Effector memory CD4-positive, alpha-beta T cell (primary cell): ENCODE measurements around the gene POMT1.
"Not testable (repeated sequence)": the region's sequence is repeated elsewhere in the genome, so short reads cannot be mapped to it uniquely, and the experiment has no call there.

Source experiments
- DNase-seq, 3 donors: peaks; one replicate each; pipeline ENCODE4 v3.0.0-alpha.2; 2020
- H3K27ac ChIP-seq: 2 replicates; pipeline ENCODE4 v1.7.0; 2013; ENCODE audit warnings: mild to moderate bottlenecking, low read length, moderate library complexity; ENCODE audit not compliant: insufficient read depth, poor library complexity, severe bottlenecking
- H3K27me3 ChIP-seq: replicated peaks from 2 replicates; pipeline ENCODE4 v1.7.0; 2013; ENCODE audit warnings: mild to moderate bottlenecking, low read length; ENCODE audit not compliant: insufficient read depth, control insufficient read depth, poor library complexity, severe bottlenecking
- H3K36me3 ChIP-seq: 2 replicates; pipeline ENCODE4 v1.7.0; 2013; ENCODE audit warnings: mild to moderate bottlenecking, low read length, moderate library complexity; ENCODE audit not compliant: control insufficient read depth, insufficient read depth
- H3K4me1 ChIP-seq: 2 replicates; pipeline ENCODE4 v1.7.0; 2013; ENCODE audit warnings: low read length, mild to moderate bottlenecking; ENCODE audit not compliant: control insufficient read depth, insufficient read depth, poor library complexity, severe bottlenecking
- H3K4me3 ChIP-seq: 2 replicates; pipeline ENCODE4 v1.7.0; 2013; ENCODE audit warnings: low read length, low read depth, mild to moderate bottlenecking; ENCODE audit not compliant: insufficient read depth, poor library complexity, severe bottlenecking
- H3K9me3 ChIP-seq: 2 replicates; pipeline ENCODE4 v1.7.0; 2013; ENCODE audit warnings: mild to moderate bottlenecking, low read length, moderate library complexity; ENCODE audit not compliant: control insufficient read depth
- total RNA-seq, 3 donors: gene quantifications; one replicate each; lab custom pipeline; 2026; lab: John Stamatoyannopoulos, UW

POMT1 gene, protein sequence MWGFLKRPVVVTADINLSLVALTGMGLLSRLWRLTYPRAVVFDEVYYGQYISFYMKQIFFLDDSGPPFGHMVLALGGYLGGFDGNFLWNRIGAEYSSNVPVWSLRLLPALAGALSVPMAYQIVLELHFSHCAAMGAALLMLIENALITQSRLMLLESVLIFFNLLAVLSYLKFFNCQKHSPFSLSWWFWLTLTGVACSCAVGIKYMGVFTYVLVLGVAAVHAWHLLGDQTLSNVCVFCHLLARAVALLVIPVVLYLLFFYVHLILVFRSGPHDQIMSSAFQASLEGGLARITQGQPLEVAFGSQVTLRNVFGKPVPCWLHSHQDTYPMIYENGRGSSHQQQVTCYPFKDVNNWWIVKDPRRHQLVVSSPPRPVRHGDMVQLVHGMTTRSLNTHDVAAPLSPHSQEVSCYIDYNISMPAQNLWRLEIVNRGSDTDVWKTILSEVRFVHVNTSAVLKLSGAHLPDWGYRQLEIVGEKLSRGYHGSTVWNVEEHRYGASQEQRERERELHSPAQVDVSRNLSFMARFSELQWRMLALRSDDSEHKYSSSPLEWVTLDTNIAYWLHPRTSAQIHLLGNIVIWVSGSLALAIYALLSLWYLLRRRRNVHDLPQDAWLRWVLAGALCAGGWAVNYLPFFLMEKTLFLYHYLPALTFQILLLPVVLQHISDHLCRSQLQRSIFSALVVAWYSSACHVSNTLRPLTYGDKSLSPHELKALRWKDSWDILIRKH
- total RNA-seq = 52.9 to 59.3 (median 55.0) reads per million in 3 donors

DNA sequence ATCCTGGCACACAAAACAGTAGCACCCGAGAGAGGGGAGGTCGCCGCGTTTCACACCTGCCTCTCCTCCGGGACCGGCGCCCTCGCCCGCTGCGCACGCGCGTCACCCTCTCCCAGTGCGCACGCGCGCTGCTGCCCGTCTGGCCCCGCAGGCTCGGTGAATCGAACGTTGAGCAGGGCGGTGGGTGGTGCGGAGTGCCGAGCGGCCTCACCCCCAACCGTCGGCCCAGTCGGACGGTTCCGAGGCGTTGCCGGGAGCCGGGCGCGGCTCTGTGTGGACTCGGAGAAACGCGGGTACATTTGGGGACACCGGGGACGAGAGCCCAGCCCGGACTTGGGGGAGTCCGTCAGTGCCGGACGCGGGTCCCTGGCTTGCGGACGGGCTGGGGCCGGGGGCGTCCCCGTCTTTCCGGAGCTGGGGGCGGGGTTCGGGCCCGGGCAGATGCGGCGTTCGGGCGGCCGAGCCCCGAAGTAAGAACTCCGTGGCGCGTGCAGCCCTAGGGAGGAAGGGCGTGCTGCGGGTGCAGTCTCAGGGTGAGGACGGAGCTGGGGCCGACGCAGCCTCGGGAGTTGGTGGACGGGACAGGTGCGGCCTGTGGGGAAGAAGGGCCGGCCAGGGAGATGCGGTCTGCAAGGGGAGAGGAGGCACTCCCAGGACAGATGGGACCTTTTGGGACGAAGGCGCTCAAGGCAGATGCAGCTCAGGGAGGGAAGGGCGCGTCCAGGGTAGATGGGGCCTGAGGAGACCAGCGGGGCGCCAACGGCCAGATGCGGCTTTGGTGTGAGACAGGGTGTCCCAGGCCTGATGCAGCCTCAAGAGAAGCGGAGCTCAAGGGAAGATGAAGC lies at the start of gene POMT1:
TSS of gene POMT1 (plus strand) at position 138 of the 845 bp plus-strand sequence. CDS start 1,301 bp downstream, outside the sequence.
- Histone ChIP-seq H3K4me3 (peak within 1 kb of the TSS; percentile 98), H3K9me3 (no peaks in the 10 kb centered on the region), H3K36me3 (peaks cover 9% of the 10 kb centered on the region), H3K27ac (peak within 1 kb of the TSS; percentile 81), H3K4me1 (peaks cover 48% of the 10 kb centered on the region), H3K27me3 (no peaks in the 10 kb centered on the region)
- DNase-seq = peak; percentile 81 to 83 (median 82)

DNA sequence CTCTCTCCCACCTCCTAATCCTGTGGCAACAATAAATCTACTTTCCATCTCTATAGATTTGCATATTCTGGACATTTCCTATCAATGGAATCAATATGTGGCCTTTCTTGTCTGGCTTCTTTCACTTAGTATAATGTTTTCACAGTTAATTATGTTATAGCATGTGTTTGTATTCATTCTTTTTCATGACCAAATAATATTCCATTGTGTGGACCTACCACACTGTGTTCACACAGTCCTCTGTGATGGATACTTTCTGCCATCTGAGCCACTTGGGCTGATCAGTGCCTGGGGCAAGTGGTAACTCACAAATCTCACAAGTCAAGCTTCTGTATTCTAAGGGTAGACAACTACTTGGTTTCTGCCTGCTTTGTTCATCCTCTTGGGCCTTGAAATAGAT lies 48.7 kb upstream of the POMT1 start:
- Histone ChIP-seq H3K4me3 (no peak overlapping the region), H3K27me3 (no peaks in the 10 kb centered on the region), H3K36me3 (peaks cover 52% of the 10 kb centered on the region)

DNA sequence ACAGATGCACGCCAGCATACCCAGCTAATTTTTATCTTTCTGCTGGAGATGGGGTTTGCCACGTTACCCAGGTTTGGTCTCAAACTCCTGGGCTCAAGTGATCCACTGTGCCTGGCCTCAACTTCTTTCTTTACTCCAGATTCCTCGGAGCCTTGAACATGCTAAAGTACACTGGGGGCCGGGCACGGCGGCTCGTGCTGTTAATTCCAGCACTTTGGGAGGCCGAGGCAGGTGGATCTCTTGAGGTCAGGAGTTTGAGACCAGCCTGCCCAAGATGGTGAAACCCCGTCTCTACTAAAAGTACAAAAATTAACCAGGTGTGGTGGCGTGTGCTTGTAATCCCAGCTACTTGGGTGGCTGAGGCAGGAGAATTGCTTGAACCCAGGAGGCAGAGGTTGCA lies 47.1 kb upstream of the POMT1 start:
- not testable (repeated sequence) for H3K4me1 ChIP-seq, H3K4me3 ChIP-seq, DNase-seq, H3K27ac ChIP-seq, H3K27me3 ChIP-seq, H3K9me3 ChIP-seq
- peaks cover 60% of the 10 kb centered on the region for H3K36me3 ChIP-seq

More for the DNA sequence above, 48.7 kb upstream of the POMT1 start:
- Histone ChIP-seq H3K4me1 (no peaks in the 10 kb centered on the region), H3K27ac (no peak overlapping the region), H3K9me3 (no peaks in the 10 kb centered on the region)
- no peak for DNase-seq

DNA sequence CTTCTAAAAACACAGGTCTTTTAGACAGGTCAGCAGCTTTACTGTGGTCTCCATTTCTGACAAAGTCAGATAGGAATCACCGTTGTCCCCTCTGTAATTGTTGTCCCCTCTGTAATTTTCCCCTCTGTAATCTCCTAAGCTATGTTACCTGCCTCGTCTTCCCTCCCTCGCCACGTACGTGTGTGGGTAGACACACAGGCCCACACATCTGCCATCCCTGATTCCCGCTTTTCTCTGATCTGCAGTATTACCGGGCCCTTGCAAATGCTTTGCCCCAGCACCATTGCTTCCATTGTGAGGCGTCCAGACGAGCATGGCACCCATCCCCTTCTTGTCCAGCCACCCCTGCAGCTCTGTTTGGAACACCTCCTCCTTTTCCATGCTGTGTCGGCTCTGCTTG lies 45.0 kb upstream of the POMT1 start:
- Histone ChIP-seq H3K9me3 (no peaks in the 10 kb centered on the region), H3K27me3 (no peaks in the 10 kb centered on the region), H3K4me1 (no peaks in the 10 kb centered on the region), H3K36me3 (peaks cover 66% of the 10 kb centered on the region), H3K4me3 (no peak overlapping the region), H3K27ac (no peak overlapping the region)
- DNase-seq = no peak

DNA sequence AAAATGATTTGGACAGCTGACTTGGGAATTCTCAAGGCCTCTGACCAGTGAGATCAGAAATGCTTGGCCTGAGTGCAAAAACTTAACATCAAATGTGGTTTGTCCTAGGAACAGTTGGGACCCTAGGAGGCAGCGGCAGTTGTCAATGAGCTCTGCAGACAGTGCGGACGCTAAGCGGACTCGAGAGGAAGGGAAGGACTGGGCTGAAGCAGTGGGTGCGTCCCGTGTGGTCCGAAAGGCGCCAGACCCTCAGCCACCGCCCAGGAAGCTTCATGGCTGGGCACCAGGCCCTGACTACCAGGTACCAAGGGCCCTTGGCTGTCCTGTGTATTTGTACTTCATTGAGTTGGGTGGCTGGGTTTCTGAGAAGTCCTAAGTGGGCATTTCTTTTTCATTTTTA lies 43.7 kb upstream of the POMT1 start:
- no peaks in the 10 kb centered on the region for H3K27me3 ChIP-seq
- H3K4me1 ChIP-seq = no peaks in the 10 kb centered on the region
- DNase-seq = no peak
- H3K9me3 ChIP-seq = no peaks in the 10 kb centered on the region
- no peak overlapping the region for H3K27ac ChIP-seq
- no peak overlapping the region for H3K4me3 ChIP-seq
- peaks cover 67% of the 10 kb centered on the region for H3K36me3 ChIP-seq

DNA sequence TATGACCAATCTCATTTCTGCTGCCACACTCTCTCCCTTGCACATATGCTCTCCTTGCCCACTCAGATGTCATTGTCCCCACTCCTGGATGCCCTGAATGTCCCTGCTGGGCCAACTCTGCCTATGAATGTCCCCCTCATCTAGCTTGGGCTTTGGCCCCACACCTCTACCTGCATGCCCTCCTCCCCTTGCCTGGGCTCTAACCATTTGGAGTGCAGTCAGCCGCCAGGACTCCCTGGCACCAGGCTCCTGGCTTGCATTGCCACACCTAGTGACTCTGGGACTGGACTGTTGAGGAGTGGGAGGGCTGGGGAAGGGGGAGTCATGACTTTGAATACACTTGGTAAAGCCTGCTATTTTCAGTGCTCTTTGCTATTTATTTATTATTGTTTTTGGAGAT lies 41.6 kb upstream of the POMT1 start:
- H3K36me3 ChIP-seq = peaks cover 73% of the 10 kb centered on the region
- no peak for DNase-seq
- H3K9me3 ChIP-seq = no peaks in the 10 kb centered on the region
- no peaks in the 10 kb centered on the region for H3K27me3 ChIP-seq
- H3K4me1 ChIP-seq = no peaks in the 10 kb centered on the region
- H3K27ac ChIP-seq = no peak overlapping the region
- H3K4me3 ChIP-seq = no peak overlapping the region

DNA sequence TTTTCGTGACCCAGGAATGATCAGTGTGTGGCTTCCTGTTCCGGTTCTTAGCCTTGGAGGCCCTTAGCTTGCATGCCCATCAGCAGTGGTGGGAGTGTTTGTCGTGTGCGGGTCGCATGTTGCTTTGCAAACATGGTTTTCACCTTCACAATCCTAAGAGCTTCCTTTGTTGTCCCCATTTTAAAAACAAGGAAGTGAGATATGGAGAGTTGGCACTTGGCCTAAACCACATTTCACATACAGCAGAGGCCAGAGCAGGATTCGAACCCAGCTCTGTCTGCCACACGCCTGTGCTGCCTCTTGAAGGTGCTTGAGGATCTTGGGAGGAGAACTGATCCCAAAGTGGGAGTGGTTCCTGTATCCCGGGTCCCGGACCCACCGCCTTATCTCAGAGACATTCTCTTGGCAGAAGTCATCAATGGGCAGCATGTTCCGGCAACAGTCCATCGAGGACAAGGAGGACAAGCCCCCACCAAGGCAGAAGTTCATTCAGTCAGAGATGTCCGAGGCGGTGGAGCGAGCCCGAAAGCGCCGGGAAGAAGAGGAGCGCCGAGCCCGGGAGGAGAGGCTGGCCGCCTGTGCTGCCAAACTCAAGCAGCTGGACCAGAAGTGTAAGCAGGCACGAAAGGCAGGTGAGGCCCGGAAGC lies 38.2 kb upstream of the POMT1 start:
- no peak overlapping the region for H3K4me3 ChIP-seq
- no peaks in the 10 kb centered on the region for H3K4me1 ChIP-seq
- peaks cover 71% of the 10 kb centered on the region for H3K36me3 ChIP-seq
- no peaks in the 10 kb centered on the region for H3K27me3 ChIP-seq
- no peak overlapping the region for H3K27ac ChIP-seq
- no peaks in the 10 kb centered on the region for H3K9me3 ChIP-seq
- no peak for DNase-seq

DNA sequence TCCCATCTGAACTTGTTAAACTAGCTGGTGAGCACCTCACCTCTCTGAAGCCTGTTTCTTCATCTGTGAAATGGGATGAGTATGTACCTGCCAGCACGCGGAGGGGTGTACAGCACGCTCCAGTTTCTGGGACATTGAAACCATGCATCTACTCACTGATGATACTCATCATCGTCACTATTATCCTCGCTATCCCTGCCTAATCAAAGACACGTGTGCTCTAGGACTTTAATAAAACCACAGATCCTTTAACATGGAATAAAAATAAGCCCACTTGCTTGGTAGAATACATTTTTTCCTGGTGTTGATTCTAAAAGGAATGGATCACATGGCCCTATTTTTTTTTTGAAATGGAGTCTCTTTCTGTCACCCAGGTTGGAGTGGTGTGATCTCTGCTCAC lies 37.3 kb upstream of the POMT1 start:
- no peak for DNase-seq
- no peaks in the 10 kb centered on the region for H3K9me3 ChIP-seq
- no peak overlapping the region for H3K27ac ChIP-seq
- H3K27me3 ChIP-seq = no peaks in the 10 kb centered on the region
- no peaks in the 10 kb centered on the region for H3K4me1 ChIP-seq
- H3K36me3 ChIP-seq = peaks cover 72% of the 10 kb centered on the region
- no peak overlapping the region for H3K4me3 ChIP-seq

DNA sequence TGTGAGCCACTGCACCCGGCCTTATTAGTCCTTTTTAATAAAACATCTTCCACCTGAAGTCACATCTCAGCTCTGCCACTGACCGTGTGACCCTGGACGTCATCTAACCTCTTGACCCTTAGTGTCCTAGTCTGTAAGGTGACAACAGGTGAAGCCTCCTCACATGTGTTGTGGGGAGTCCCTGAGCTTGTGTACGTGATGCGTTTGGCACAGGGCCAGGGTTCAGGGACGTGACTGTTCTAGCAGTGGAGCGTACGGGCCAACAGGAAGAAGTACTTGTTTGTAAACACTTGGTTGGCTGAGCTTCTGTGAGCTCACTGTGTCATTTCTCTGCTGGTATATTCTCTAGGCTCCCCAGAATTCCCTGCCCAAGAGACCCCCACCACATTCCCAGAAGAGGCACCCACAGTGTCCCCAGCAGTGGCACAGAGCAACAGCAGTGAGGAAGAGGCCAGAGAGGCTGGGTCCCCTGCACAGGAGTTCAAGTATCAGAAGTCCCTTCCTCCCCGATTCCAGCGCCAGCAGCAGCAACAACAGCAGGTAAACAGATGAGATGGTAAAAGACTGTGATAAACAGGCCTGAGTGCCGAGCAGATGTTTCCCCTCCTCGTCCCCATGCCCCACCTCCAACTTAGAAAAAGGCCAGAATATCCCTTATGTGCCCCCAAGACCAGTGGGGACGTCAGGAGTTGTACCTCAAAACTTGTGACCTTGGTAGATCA lies 35.3 kb upstream of the POMT1 start:
- Histone ChIP-seq H3K36me3 (peaks cover 76% of the 10 kb centered on the region), H3K9me3 (no peaks in the 10 kb centered on the region), H3K27me3 (no peaks in the 10 kb centered on the region), H3K4me3 (no peak overlapping the region), H3K4me1 (no peaks in the 10 kb centered on the region), H3K27ac (no peak overlapping the region)
- no peak for DNase-seq
